Measurements from ENCODE around the gene HMX3. TPM values are rescaled to one million over a fixed set of nuclear protein-coding genes. Genes with fewer than 3 reads are reported as not detected.

Gene HMX3
- total and polyA plus RNA-seq, 2 of the 8 experiments (the other 6 are each of a cell fraction or from before 2014, with no cell fraction given) = 0.05 TPM; not detected in 1

DNA sequence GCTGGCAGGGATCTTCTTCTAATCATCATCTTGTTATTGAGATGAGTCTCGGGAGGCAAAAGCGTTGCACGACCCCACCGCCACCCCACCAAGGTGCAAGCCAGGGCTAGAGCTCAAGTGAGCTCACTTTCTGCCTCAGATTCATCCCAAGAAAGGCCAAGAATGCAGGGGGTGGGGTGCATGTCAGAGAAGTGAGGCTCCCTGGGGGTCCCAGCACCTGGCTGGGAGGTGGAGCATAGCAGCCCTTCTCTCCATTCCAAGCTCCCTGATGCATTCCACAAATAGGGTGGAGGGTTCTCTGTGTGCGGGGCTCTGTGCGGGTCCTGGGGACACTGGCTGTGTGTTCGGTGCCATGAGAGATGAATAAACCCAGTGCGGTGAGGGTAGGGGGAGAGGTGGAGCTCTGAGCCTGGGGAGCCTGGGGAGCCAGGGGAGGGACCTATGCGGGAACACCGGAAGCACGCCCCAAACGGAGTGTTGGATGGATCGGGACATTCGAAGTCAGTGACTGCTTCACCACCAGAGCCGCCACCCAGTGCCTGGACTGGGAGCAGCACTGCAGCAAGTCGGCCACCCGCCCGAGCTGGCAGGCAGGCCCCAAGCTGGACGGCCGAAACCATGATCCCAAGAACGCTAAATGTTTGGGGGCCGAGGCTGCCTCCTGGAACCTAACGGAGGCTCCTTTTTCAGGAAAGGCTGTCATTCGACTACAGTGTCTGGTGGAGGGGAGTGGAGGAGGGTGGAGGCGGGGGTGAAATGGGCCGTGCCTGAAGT, 17.9 kb upstream of the HMX3 start:
- Histone ChIP-seq H4K20me1 (replicated peaks in 1 of 2; ENCODE audit: control insufficient read depth in 1 of 2, insufficient read depth in 2 of 2, low read length in 2 of 2) (no peaks in the 10 kb centered on the region), H2BK5ac (ENCODE audit: low read depth, low read length) (peak overlapping the region; percentile 55; the same call in 1 of the 2 replicates), H3K56ac (replicated peaks; ENCODE audit: insufficient read length, low read depth, low read length) (no peak overlapping the region), H2AFZ (ENCODE audit: low read length) (peak overlapping the region; percentile 51; the same call in 1 of the 2 replicates), H3K4me3 (ENCODE audit: extremely low read depth in 1 of 4, insufficient read depth in 2 of 4, low read depth in 3 of 4, low read length in 4 of 4) (peak overlapping the region in 1 of 4 experiments; percentile 43; a peak in 4 of 8 replicates), H4K91ac (replicated peaks; ENCODE audit: insufficient read length, low read length) (peak overlapping the region; percentile 48), H3K4me1 (replicated peaks in 1 of 4; ENCODE audit: control insufficient read depth in 3 of 4, insufficient read depth in 4 of 4, low read length in 3 of 4) (peaks cover 7 to 13% (median 10%) of the 10 kb centered on the region in 4 experiments), H3K79me1 (ENCODE audit: low read depth, low read length) (no peaks in the 10 kb centered on the region), H3K4me2 (ENCODE audit: insufficient read depth in 1 of 2, low read depth in 2 of 2, low read length in 2 of 2) (peak overlapping the region; percentile 31 to 61; a peak in 3 of 4 replicates), H3K23me2 (ENCODE audit: low read depth, low read length) (no peaks in the 10 kb centered on the region; the same call in 1 of the 2 replicates), H3K18ac (ENCODE audit: extremely low read depth, low read length) (peak overlapping the region; percentile 38; the same call in 1 of the 2 replicates), H2BK20ac (ENCODE audit: low read length) (peak overlapping the region; percentile 15; the same call in 1 of the 2 replicates), H3K27ac (ENCODE audit: low read depth, low read length) (no peak overlapping the region), H3K9ac (replicated peaks in 1 of 4; ENCODE audit: extremely low read depth in 1 of 4, low read depth in 3 of 4, low read length in 3 of 4) (no peak overlapping the region), H2BK15ac (ENCODE audit: low read length) (no peak overlapping the region; the same call in 1 of the 2 replicates), H2BK12ac (ENCODE audit: low read depth, low read length) (peak overlapping the region; percentile 41; the same call in 1 of the 2 replicates), H2BK120ac (replicated peaks; ENCODE audit: low read depth, low read length) (no peak overlapping the region), H3K27me3 (replicated peaks in 1 of 4; ENCODE audit: control insufficient read depth in 3 of 4, extremely low read depth in 1 of 4, insufficient read depth in 3 of 4, low read length in 3 of 4) (peaks cover 0 to 2% (median 0%) of the 10 kb centered on the region in 4 experiments; a peak in 3 of 7 replicates), H3K4ac (replicated peaks; ENCODE audit: insufficient read length, low read depth, low read length) (no peak overlapping the region), H3K36me3 (ENCODE audit: control insufficient read depth in 2 of 4, insufficient read depth in 4 of 4, low read length in 3 of 4) (no peaks in the 10 kb centered on the region), H4K8ac (ENCODE audit: extremely low read depth, insufficient read depth, low read length) (peak overlapping the region; percentile 84; the same call in 1 of the 2 replicates), H3K79me2 (ENCODE audit: control insufficient read depth in 1 of 2, insufficient read depth in 2 of 2, low read length in 2 of 2) (no peaks in the 10 kb centered on the region), H3K14ac (ENCODE audit: insufficient read length) (no peak overlapping the region), H3K23ac (ENCODE audit: insufficient read length) (no peak overlapping the region), H4K5ac (ENCODE audit: insufficient read length, low read depth, low read length) (peak overlapping the region; percentile 3), H2AK5ac (ENCODE audit: low read depth, low read length) (no peak overlapping the region), H3K9me3 (ENCODE audit: insufficient read depth in 2 of 2, low read depth in 1 of 2, low read length in 1 of 2) (no peaks in the 10 kb centered on the region)
- DNase-seq (ENCODE audit: low read depth in 1 of 2, low spot score in 2 of 2) (peak in 1 of 2 experiments; percentile 80), FAIRE-seq (no peak)
- ChIA-PET CTCF (ENCODE audit: partially characterized antibody) (interaction anchor here (0.8 to 2.4 kb wide), 12 partner anchors 11 to 466 kb away, joined by 3 to 14 read pairs (median 3); no protein-coding TSS in a partner anchor), POLR2A (ENCODE audit: partially characterized antibody) (interaction anchor here (1.1 to 1.7 kb wide), 7 partner anchors 8 to 71 kb away, joined by 3 to 5 read pairs (median 4); no protein-coding TSS in a partner anchor)
- WGBS, 2 experiments (ENCODE audit: extremely low coverage in 1 of 2, insufficient coverage in 1 of 2, insufficient read length in 1 of 2, insufficient replicate concordance in 2 of 2, low coverage in 1 of 2, low lambda C conversion rate in 2 of 2, missing lambda C conversion rate in 1 of 2) = 26% methylated on average over 26 of the region's 26 CpGs; no CpG with 5 or more reads in 1 of the 2 experiments
- TF ChIP-seq NRF1 (IDR thresholded peaks at IDR 0.05; ENCODE audit: low read depth, low read length) = no peak
- no peak for TF ChIP-seq SP1 (IDR thresholded peaks at IDR 0.05; ENCODE audit: low read depth, low read length)
- no peak for TF ChIP-seq KDM1A (IDR thresholded peaks at IDR 0.05; ENCODE audit: borderline replicate concordance, low read length)
- TF ChIP-seq TCF12 (IDR thresholded peaks at IDR 0.05; ENCODE audit: low read depth, low read length) = peak; percentile 73; the same call in 1 of the 2 replicates
- 0 out of 2 replicates have a peak, but pooled peaks have one; percentile 37 for TF ChIP-seq TBP (IDR thresholded peaks at IDR 0.05; ENCODE audit: low read depth, low read length)
- peak; percentile 8; the same call in 1 of the 2 replicates for TF ChIP-seq SRF (IDR thresholded peaks at IDR 0.05; ENCODE audit: low read depth, low read length)
- no peak for TF ChIP-seq SAP30 (IDR thresholded peaks at IDR 0.05; ENCODE audit: insufficient read depth, insufficient replicate concordance, low read length)
- TF ChIP-seq, protein P1, sequence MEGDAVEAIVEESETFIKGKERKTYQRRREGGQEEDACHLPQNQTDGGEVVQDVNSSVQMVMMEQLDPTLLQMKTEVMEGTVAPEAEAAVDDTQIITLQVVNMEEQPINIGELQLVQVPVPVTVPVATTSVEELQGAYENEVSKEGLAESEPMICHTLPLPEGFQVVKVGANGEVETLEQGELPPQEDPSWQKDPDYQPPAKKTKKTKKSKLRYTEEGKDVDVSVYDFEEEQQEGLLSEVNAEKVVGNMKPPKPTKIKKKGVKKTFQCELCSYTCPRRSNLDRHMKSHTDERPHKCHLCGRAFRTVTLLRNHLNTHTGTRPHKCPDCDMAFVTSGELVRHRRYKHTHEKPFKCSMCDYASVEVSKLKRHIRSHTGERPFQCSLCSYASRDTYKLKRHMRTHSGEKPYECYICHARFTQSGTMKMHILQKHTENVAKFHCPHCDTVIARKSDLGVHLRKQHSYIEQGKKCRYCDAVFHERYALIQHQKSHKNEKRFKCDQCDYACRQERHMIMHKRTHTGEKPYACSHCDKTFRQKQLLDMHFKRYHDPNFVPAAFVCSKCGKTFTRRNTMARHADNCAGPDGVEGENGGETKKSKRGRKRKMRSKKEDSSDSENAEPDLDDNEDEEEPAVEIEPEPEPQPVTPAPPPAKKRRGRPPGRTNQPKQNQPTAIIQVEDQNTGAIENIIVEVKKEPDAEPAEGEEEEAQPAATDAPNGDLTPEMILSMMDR (IDR thresholded peaks at IDR 0.05; ENCODE audit: control extremely low read depth in 1 of 3, insufficient read depth in 1 of 3, low read depth in 1 of 3, low read length in 3 of 3) = peak; percentile 29 to 54 (median 33)
